Measurements from ENCODE around the gene ATP10D. TPM values are rescaled to one million over a fixed set of nuclear protein-coding genes. Genes with fewer than 3 reads are reported as not detected.

ATP10D gene
- polyA plus RNA-seq, 3 donors: 3.3 to 3.4 (median 3.4) TPM

GRCh38 chr4:47621181-47621580 lies 136.1 kb downstream of the ATP10D start:
- H3K27ac ChIP-seq (ENCODE audit: low read depth, low read length): no peak overlapping the region
- 44 to 94% (median 94%) methylated on average over 1 of the region's 1 CpG for WGBS, 3 donors

- H3K27ac ChIP-seq (ENCODE audit: low read depth, low read length): no peak overlapping the region
Measured at GRCh38 chr4:47624031-47624441, 139.0 kb downstream of the ATP10D start.

GRCh38 chr4:47631161-47631560 lies 146.1 kb downstream of the ATP10D start:
- 86 to 90% (median 88%) methylated on average over 4 of the region's 4 CpGs for WGBS, 3 donors
- H3K27ac ChIP-seq (ENCODE audit: low read depth, low read length): no peak overlapping the region

GRCh38 chr4:47639531-47639930 lies 154.5 kb downstream of the ATP10D start:
- 47 to 83% (median 54%) methylated on average over 3 of the region's 3 CpGs for WGBS, 3 donors
- no peak overlapping the region for H3K27ac ChIP-seq (ENCODE audit: low read depth, low read length)

- no peak overlapping the region for H3K27ac ChIP-seq (ENCODE audit: low read depth, low read length)
Measured at GRCh38 chr4:47640911-47641310, 155.8 kb downstream of the ATP10D start.

- no peak overlapping the region for H3K27ac ChIP-seq (ENCODE audit: low read depth, low read length)
- WGBS, 3 donors: 56 to 75% (median 66%) methylated on average over 1 of the region's 1 CpG
Measured at GRCh38 chr4:47641755-47642154, 156.7 kb downstream of the ATP10D start.

- 87 to 89% (median 88%) methylated on average over 6 of the region's 6 CpGs for WGBS, 3 donors
- no peak overlapping the region for H3K27ac ChIP-seq (ENCODE audit: low read depth, low read length)
Measured at GRCh38 chr4:47642191-47642830, 157.2 kb downstream of the ATP10D start.

Other genes with a start within 250 kb of the ATP10D start
- gene COMMD8, start 21.6 kb upstream of the ATP10D start, polyA plus RNA-seq: 10 to 100 TPM in 1 of 3 donors, 1 to 10 TPM in 2; 6.9 to 23.7 (median 8.4) TPM

Measured in adipose tissue (tissue), 3 donors.